Fibroblast of villous mesenchyme (primary cell): ENCODE measurements around the gene FAM98A. TPM values are rescaled to one million over a fixed set of nuclear protein-coding genes. Genes with fewer than 3 reads are reported as not detected.

Experiments
- DNase-seq: peaks from one replicate; pipeline ENCODE4 v3.0.0-alpha.2; 2010; ENCODE audit warnings: low read depth
- H3K4me3 ChIP-seq: 2 replicates; pipeline ENCODE4 v1.5.1; 2011; ENCODE audit warnings: low read depth, mild to moderate bottlenecking, low read length
- CTCF ChIP-seq: IDR thresholded peaks from 2 replicates; pipeline ENCODE4 v1.5.1; 2012; ENCODE audit warnings: low read depth, mild to moderate bottlenecking, low read length; ENCODE audit not compliant: insufficient read depth
- small RNA-seq: library from RNA; depleted of rRNA; stranded (forward); fragments of <200 nt; gene quantifications from one replicate; pipeline ENCODE3, GENCODE V24; 2012
- total RNA-seq: library from RNA; depleted of rRNA; stranded (reverse); fragments of >200 nt; gene quantifications from 2 replicates; pipeline ENCODE4 v1.2.3, GENCODE V29; 2012

Gene FAM98A
- total RNA-seq, 1 donor = 152 TPM

GRCh38 chr2:33535421-33535820 is 63.7 kb downstream of the FAM98A start:
- no peak for DNase-seq
- H3K4me3 ChIP-seq = no peak overlapping the region
- no peak for TF ChIP-seq CTCF

Small RNA genes lying within 50 kb of the gene (small RNA-seq; reads per million reads assigned to genes)
- gene ATP6V0E1P3 = not detected

Other genes with a start within 250 kb of the FAM98A start
- gene RASGRP3, start 122.7 kb downstream of the FAM98A start, total RNA-seq = 4.2 and 12.1 TPM in 2 replicates